H9 (cell line): ENCODE results near the gene KCTD21. TPM values are rescaled to one million over a fixed set of nuclear protein-coding genes. Genes with fewer than 3 reads are reported as not detected.

Experiments
- DNase-seq: peaks from one replicate; pipeline ENCODE4 v3.0.0-alpha.2; 2017
- H2AFZ ChIP-seq: one replicate; pipeline ENCODE4 v1.6.1; 2013; ENCODE audit warnings: mild to moderate bottlenecking, low read length, control low read depth, moderate library complexity
- H2AK5ac ChIP-seq: 2 replicates; pipeline ENCODE4 v1.6.1; 2013; ENCODE audit warnings: low read length, control low read depth, mixed read lengths; ENCODE audit not compliant: insufficient read length
- H2BK120ac ChIP-seq: one replicate; pipeline ENCODE4 v1.6.1; 2013; ENCODE audit warnings: low read depth, mild to moderate bottlenecking, low read length, control low read depth, inconsistent platforms; ENCODE audit not compliant: poor library complexity, severe bottlenecking
- H2BK12ac ChIP-seq: 2 replicates; pipeline ENCODE4 v1.6.1; 2013; ENCODE audit warnings: low read length, control low read depth, mixed read lengths, low read depth; ENCODE audit not compliant: insufficient read length
- H2BK15ac ChIP-seq: 2 replicates; pipeline ENCODE4 v1.6.1; 2013; ENCODE audit warnings: low read depth, low read length, control low read depth
- H2BK20ac ChIP-seq: one replicate; pipeline ENCODE4 v1.6.1; 2013; ENCODE audit warnings: low read depth, mild to moderate bottlenecking, low read length, control low read depth, inconsistent platforms; ENCODE audit not compliant: poor library complexity, severe bottlenecking
- H2BK5ac ChIP-seq: 2 replicates; pipeline ENCODE4 v1.6.1; 2013; ENCODE audit warnings: low read length, control low read depth, mixed read lengths; ENCODE audit not compliant: insufficient read length
- H3K14ac ChIP-seq: 2 replicates; pipeline ENCODE4 v1.6.1; 2013; ENCODE audit warnings: low read length, control low read depth; ENCODE audit not compliant: insufficient read depth
- H3K18ac ChIP-seq: 2 replicates; pipeline ENCODE4 v1.6.1; 2013; ENCODE audit warnings: low read depth, mild to moderate bottlenecking, mixed read lengths, low read length, control low read depth; ENCODE audit not compliant: insufficient read length
- H3K23ac ChIP-seq: 2 replicates; pipeline ENCODE4 v1.6.1; 2013; ENCODE audit warnings: low read length, control low read depth, mixed read lengths, low read depth; ENCODE audit not compliant: insufficient read length
- H3K23me2 ChIP-seq: 2 replicates; pipeline ENCODE4 v1.6.1; 2013; ENCODE audit warnings: low read depth, mild to moderate bottlenecking, mixed read lengths, low read length, control low read depth; ENCODE audit not compliant: insufficient read length, poor library complexity, severe bottlenecking
- H3K27ac ChIP-seq: 2 replicates; pipeline ENCODE4 v1.5.1; 2013; ENCODE audit warnings: low read length, control low read depth, mixed read lengths, low read depth; ENCODE audit not compliant: insufficient read length
- H3K27me3 ChIP-seq: 2 replicates; pipeline ENCODE4 v1.6.1; 2013; ENCODE audit warnings: low read length, control low read depth, inconsistent platforms; ENCODE audit not compliant: insufficient read depth
- H3K4ac ChIP-seq: 2 replicates; pipeline ENCODE4 v1.6.1; 2013; ENCODE audit warnings: low read depth, mild to moderate bottlenecking, control low read depth, inconsistent platforms, low read length, moderate library complexity
- H3K4me1 ChIP-seq: 2 replicates; pipeline ENCODE4 v1.6.1; 2013; ENCODE audit warnings: low read length, control low read depth, inconsistent platforms; ENCODE audit not compliant: insufficient read depth
- H3K4me2 ChIP-seq: 2 replicates; pipeline ENCODE4 v1.6.1; 2013; ENCODE audit warnings: low read length, control low read depth, mixed read lengths; ENCODE audit not compliant: insufficient read length, insufficient read depth
- H3K56ac ChIP-seq: 2 replicates; pipeline ENCODE4 v1.6.1; 2013; ENCODE audit warnings: low read depth, mild to moderate bottlenecking, mixed read lengths, low read length, control low read depth; ENCODE audit not compliant: insufficient read length
- H3K79me1 ChIP-seq: 2 replicates; pipeline ENCODE4 v1.6.1; 2013; ENCODE audit warnings: low read depth, mild to moderate bottlenecking, moderate library complexity, low read length, control low read depth, inconsistent platforms; ENCODE audit not compliant: insufficient read depth, poor library complexity, severe bottlenecking
- H3K79me2 ChIP-seq: 2 replicates; pipeline ENCODE4 v1.6.1; 2013; ENCODE audit warnings: low read length, control low read depth, inconsistent platforms; ENCODE audit not compliant: insufficient read depth
- H3K9ac ChIP-seq: 2 replicates; pipeline ENCODE4 v1.6.1; 2013; ENCODE audit warnings: low read length, control low read depth, mixed read lengths; ENCODE audit not compliant: insufficient read length; ENCODE audit errors: extremely low read depth
- H3K9me3 ChIP-seq: one replicate; pipeline ENCODE4 v1.6.1; 2013; ENCODE audit warnings: low read depth, low read length, inconsistent platforms; ENCODE audit not compliant: control insufficient read depth
- H3T11ph ChIP-seq: one replicate; pipeline ENCODE4 v1.6.1; 2013; ENCODE audit warnings: mild to moderate bottlenecking, low read length, control low read depth, inconsistent platforms
- H4K20me1 ChIP-seq: one replicate; pipeline ENCODE4 v1.6.1; 2013; ENCODE audit not compliant: control insufficient read depth, insufficient read length, insufficient read depth
- H4K5ac ChIP-seq: 2 replicates; pipeline ENCODE4 v1.6.1; 2013; ENCODE audit warnings: low read depth, mild to moderate bottlenecking, mixed read lengths, low read length, control low read depth; ENCODE audit not compliant: insufficient read length
- H4K8ac ChIP-seq: replicated peaks from 2 replicates; pipeline ENCODE4 v1.6.1; 2013; ENCODE audit warnings: low read length, control low read depth, mixed read lengths, low read depth; ENCODE audit not compliant: insufficient read length
- H4K91ac ChIP-seq: 2 replicates; pipeline ENCODE4 v1.6.1; 2013; ENCODE audit warnings: low read depth, mild to moderate bottlenecking, moderate library complexity, mixed read lengths, low read length, control low read depth; ENCODE audit not compliant: insufficient read length
- H3K27ac Mint-ChIP-seq, 3 experiments: 2 replicates in 2 of 3; 3 replicates in 1 of 3; pipeline ENCODE4 v1.8.0; 2020 to 2021; ENCODE audit warnings: mixed read lengths in 3 of 3, mild to moderate bottlenecking in 1 of 3, moderate library complexity in 1 of 3
- H3K27me3 Mint-ChIP-seq: 2 replicates; pipeline ENCODE4 v1.8.0; 2021; ENCODE audit warnings: low read depth, mild to moderate bottlenecking, moderate library complexity, mixed read lengths
- H3K36me3 Mint-ChIP-seq, 3 experiments: 2 replicates in 2 of 3; 3 replicates in 1 of 3; pipeline ENCODE4 v1.8.0; 2020 to 2021; ENCODE audit warnings: low read depth in 3 of 3, mixed read lengths in 3 of 3; ENCODE audit not compliant: insufficient read depth in 1 of 3
- H3K4me1 Mint-ChIP-seq, 2 experiments: 2 replicates each; pipeline ENCODE4 v1.8.0; 2020; ENCODE audit warnings: mixed read lengths in 2 of 2
- H3K4me3 Mint-ChIP-seq, 2 experiments: 2 replicates in 1 of 2; 3 replicates in 1 of 2; pipeline ENCODE4 v1.8.0; 2020 to 2021; ENCODE audit warnings: mild to moderate bottlenecking in 2 of 2, mixed read lengths in 2 of 2, moderate library complexity in 1 of 2
- H3K9me3 Mint-ChIP-seq, 2 experiments: 2 replicates in 1 of 2; 3 replicates in 1 of 2; pipeline ENCODE4 v1.8.0; 2020; ENCODE audit warnings: mild to moderate bottlenecking in 2 of 2, mixed read lengths in 2 of 2, moderate library complexity in 1 of 2
- CTCF ChIP-seq: fragments of 200-600 bp; sonication (generic); conservative IDR thresholded peaks from 3 replicates; pipeline ENCODE4 v1.8.0; 2021; ENCODE audit warnings: antibody characterized with exemption, mild to moderate bottlenecking
- WGBS: extraction: QIAGEN DNeasy Blood & Tissue Kit; methylation state at CpG from one replicate; pipeline ENCODE4 v1.1.7; 2013; ENCODE audit warnings: missing lambda C conversion rate, low lambda C conversion rate, mixed read lengths; ENCODE audit not compliant: insufficient read length; ENCODE audit errors: extremely low coverage; 5-methylcytosine and 5-hydroxymethylcytosine counted together
- total RNA-seq: library from RNA; stranded (reverse); gene quantifications from 2 replicates; pipeline ENCODE4 v1.2.1, GENCODE V29; 2021

The KCTD21 gene
- total RNA-seq, 1 experiment from 2014 or later, result 4.0 TPM

- Histone ChIP-seq H2BK20ac (no peak overlapping the region), H3K14ac (no peak overlapping the region), H4K20me1 (no peaks in the 10 kb centered on the region), H3K23ac (no peak overlapping the region), H3K18ac (no peak overlapping the region), H3K4ac (no peak overlapping the region), H2AK5ac (no peak overlapping the region), H4K5ac (no peak overlapping the region), H3K79me2 (0 out of 2 replicates have a peak, but pooled peaks cover 2% of the 10 kb centered on the region), H3K9me3 (no peaks in the 10 kb centered on the region), H3K27ac (no peak overlapping the region), H3T11ph (no peak overlapping the region), H3K27me3 (no peaks in the 10 kb centered on the region), H4K8ac (no peak overlapping the region), H2BK120ac (no peak overlapping the region), H2BK12ac (no peak overlapping the region), H2BK5ac (no peak overlapping the region), H3K79me1 (no peaks in the 10 kb centered on the region), H3K56ac (no peak overlapping the region), H2AFZ (no peak overlapping the region), H3K9ac (no peak overlapping the region), H3K4me2 (no peak overlapping the region), H4K91ac (no peak overlapping the region), H3K4me1 (no peaks in the 10 kb centered on the region), H2BK15ac (no peak overlapping the region), H3K23me2 (no peaks in the 10 kb centered on the region)
- Mint-ChIP-seq H3K27ac (peak overlapping the region in 2 of 3 experiments; percentile 10 to 18; a peak in 4 of 7 replicates), H3K4me3 (no peak overlapping the region), H3K36me3 (peaks cover 8 to 33% (median 23%) of the 10 kb centered on the region in 3 experiments; a peak in 6 of 7 replicates), H3K4me1 (peaks cover 12 to 14% of the 10 kb centered on the region in 2 experiments), H3K9me3 (no peaks in the 10 kb centered on the region), H3K27me3 (no peaks in the 10 kb centered on the region)
- DNase-seq, result no peak
- WGBS, result no CpG with 5 or more reads among the region's 1 CpG
- no peak for TF ChIP-seq CTCF
Observed at GRCh38 chr11:78145511-78146025, 42.9 kb downstream of the KCTD21 start.
